Measurements from ENCODE around the gene NRROS. TPM values are rescaled to one million over a fixed set of nuclear protein-coding genes. Genes with fewer than 3 reads are reported as not detected.

Gene NRROS
- total and polyA plus RNA-seq, 5 donors from 2014 or later: 2.5 to 18.3 (median 4.3) TPM

DNA sequence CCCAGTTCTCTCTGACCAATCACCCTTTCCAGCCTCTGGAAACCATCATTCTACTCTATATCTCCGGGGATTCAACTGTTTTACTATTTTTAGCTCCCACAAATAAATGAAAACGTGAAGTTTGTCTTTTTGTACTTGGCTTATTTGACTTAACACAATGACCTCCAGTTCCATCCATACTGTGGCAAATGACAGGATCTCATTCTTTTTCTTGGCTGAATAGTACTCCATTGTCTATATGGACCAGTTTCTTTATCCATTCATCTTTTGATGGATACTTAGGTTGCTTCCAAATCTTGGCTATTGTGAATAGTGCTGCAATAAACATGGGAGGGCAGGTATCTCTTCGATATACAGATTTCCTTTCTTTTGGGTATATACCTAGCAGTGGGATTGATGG is 34.1 kb downstream of the NRROS start:
- Histone ChIP-seq H3K27me3 (ENCODE audit: control insufficient read depth, insufficient read depth, low read length) (no peaks in the 10 kb centered on the region), H3K9me3 (ENCODE audit: control insufficient read depth in 2 of 2, low read length in 2 of 2) (no peaks in the 10 kb centered on the region), H3K4me1 (ENCODE audit: control insufficient read depth, insufficient read depth, low read length, poor library complexity, severe bottlenecking) (peaks cover 5% of the 10 kb centered on the region), H3K36me3 (ENCODE audit: control insufficient read depth, insufficient read depth, low read length) (no peaks in the 10 kb centered on the region), H3K27ac (ENCODE audit: insufficient read depth, low read length, poor library complexity, severe bottlenecking) (no peak overlapping the region), H3K4me3 (ENCODE audit: low read depth, low read length) (no peak overlapping the region)
- H3K4me3 Mint-ChIP-seq: no peak overlapping the region
- ATAC-seq (ENCODE audit: low read depth in 2 of 2) (no peak), DNase-seq (no peak)
- H3K27ac Mint-ChIP-seq: no peak overlapping the region
- H3K36me3 Mint-ChIP-seq: no peaks in the 10 kb centered on the region
- no peaks in the 10 kb centered on the region for H3K9me3 Mint-ChIP-seq
- peaks cover 5 to 31% (median 14%) of the 10 kb centered on the region in 4 donors for H3K4me1 Mint-ChIP-seq
- no peaks in the 10 kb centered on the region for H3K27me3 Mint-ChIP-seq

- ATAC-seq (ENCODE audit: low read depth in 2 of 2) (no peak), DNase-seq (no peak)
- Mint-ChIP-seq H3K9me3 (peaks cover 0 to 2% (median 0%) of the 10 kb centered on the region in 7 donors), H3K27me3 (no peaks in the 10 kb centered on the region), H3K36me3 (no peaks in the 10 kb centered on the region), H3K4me1 (peaks cover 0 to 18% (median 9%) of the 10 kb centered on the region in 4 donors), H3K4me3 (no peak overlapping the region), H3K27ac (peak overlapping the region in 1 of 3 donors; percentile 32)
- no peaks in the 10 kb centered on the region for H3K9me3 ChIP-seq (ENCODE audit: control insufficient read depth in 2 of 2, low read length in 2 of 2)
- no peak overlapping the region for H3K27ac ChIP-seq (ENCODE audit: insufficient read depth, low read length, poor library complexity, severe bottlenecking)
- H3K36me3 ChIP-seq (ENCODE audit: control insufficient read depth, insufficient read depth, low read length): no peaks in the 10 kb centered on the region
- peaks cover 5% of the 10 kb centered on the region for H3K4me1 ChIP-seq (ENCODE audit: control insufficient read depth, insufficient read depth, low read length, poor library complexity, severe bottlenecking)
- H3K27me3 ChIP-seq (ENCODE audit: control insufficient read depth, insufficient read depth, low read length): no peaks in the 10 kb centered on the region
- H3K4me3 ChIP-seq (ENCODE audit: low read depth, low read length): no peak overlapping the region
Observed at GRCh38 chr3:196677353-196677752, 37.9 kb downstream of the NRROS start.

GRCh38 chr3:196677931-196678330 is 38.4 kb downstream of the NRROS start:
- DNase-seq: no peak

GRCh38 chr3:196684548-196685407 is 45.3 kb downstream of the NRROS start:
- no peaks in the 10 kb centered on the region for H3K36me3 ChIP-seq (ENCODE audit: control insufficient read depth, insufficient read depth, low read length)
- H3K27me3 ChIP-seq (ENCODE audit: control insufficient read depth, insufficient read depth, low read length): no peaks in the 10 kb centered on the region
- peak; percentile 46 to 72 (median 70) for DNase-seq
- no peaks in the 10 kb centered on the region for H3K27me3 Mint-ChIP-seq
- peaks cover 0 to 3% (median 0%) of the 10 kb centered on the region in 7 donors for H3K9me3 Mint-ChIP-seq
- H3K4me1 ChIP-seq (ENCODE audit: control insufficient read depth, insufficient read depth, low read length, poor library complexity, severe bottlenecking): peaks cover 9% of the 10 kb centered on the region
- peak; percentile 66 to 70 for ATAC-seq (ENCODE audit: low read depth in 2 of 2)
- peak overlapping the region; percentile 63 to 90 (median 86) for H3K27ac Mint-ChIP-seq
- H3K36me3 Mint-ChIP-seq: no peaks in the 10 kb centered on the region
- H3K4me3 Mint-ChIP-seq: peak overlapping the region in 2 of 4 donors; percentile 60 to 68
- peak overlapping the region; percentile 79 for H3K4me3 ChIP-seq (ENCODE audit: low read depth, low read length)
- no peak overlapping the region for H3K27ac ChIP-seq (ENCODE audit: insufficient read depth, low read length, poor library complexity, severe bottlenecking)
- no peaks in the 10 kb centered on the region for H3K9me3 ChIP-seq (ENCODE audit: control insufficient read depth in 2 of 2, low read length in 2 of 2)
- peaks cover 8 to 25% (median 13%) of the 10 kb centered on the region in 4 donors for H3K4me1 Mint-ChIP-seq

More at GRCh38 chr3:196677931-196678330, 38.4 kb downstream of the NRROS start:
- Histone ChIP-seq H3K27ac (ENCODE audit: insufficient read depth, low read length, poor library complexity, severe bottlenecking) (no peak overlapping the region), H3K36me3 (ENCODE audit: control insufficient read depth, insufficient read depth, low read length) (no peaks in the 10 kb centered on the region), H3K9me3 (ENCODE audit: control insufficient read depth in 2 of 2, low read length in 2 of 2) (no peaks in the 10 kb centered on the region), H3K27me3 (ENCODE audit: control insufficient read depth, insufficient read depth, low read length) (no peaks in the 10 kb centered on the region), H3K4me1 (ENCODE audit: control insufficient read depth, insufficient read depth, low read length, poor library complexity, severe bottlenecking) (peaks cover 5% of the 10 kb centered on the region), H3K4me3 (ENCODE audit: low read depth, low read length) (no peak overlapping the region)
- H3K27ac Mint-ChIP-seq: peak overlapping the region in 1 of 3 donors; percentile 32
- peaks cover 0 to 2% (median 0%) of the 10 kb centered on the region in 7 donors for H3K9me3 Mint-ChIP-seq
- no peak for ATAC-seq (ENCODE audit: low read depth in 2 of 2)
- no peaks in the 10 kb centered on the region for H3K36me3 Mint-ChIP-seq
- no peaks in the 10 kb centered on the region for H3K27me3 Mint-ChIP-seq
- H3K4me3 Mint-ChIP-seq: no peak overlapping the region
- peaks cover 0 to 18% (median 9%) of the 10 kb centered on the region in 4 donors for H3K4me1 Mint-ChIP-seq

- no peak overlapping the region for H3K4me3 Mint-ChIP-seq
- DNase-seq: no peak
- peaks cover 9% of the 10 kb centered on the region for H3K4me1 ChIP-seq (ENCODE audit: control insufficient read depth, insufficient read depth, low read length, poor library complexity, severe bottlenecking)
- H3K4me1 Mint-ChIP-seq: peaks cover 8 to 16% (median 13%) of the 10 kb centered on the region in 4 donors
- no peak for ATAC-seq (ENCODE audit: low read depth in 2 of 2)
- H3K9me3 Mint-ChIP-seq: peaks cover 0 to 3% (median 0%) of the 10 kb centered on the region in 7 donors
- no peak overlapping the region for H3K4me3 ChIP-seq (ENCODE audit: low read depth, low read length)
- H3K9me3 ChIP-seq (ENCODE audit: control insufficient read depth in 2 of 2, low read length in 2 of 2): no peaks in the 10 kb centered on the region
- no peak overlapping the region for H3K27ac ChIP-seq (ENCODE audit: insufficient read depth, low read length, poor library complexity, severe bottlenecking)
- H3K36me3 Mint-ChIP-seq: no peaks in the 10 kb centered on the region
- H3K27ac Mint-ChIP-seq: no peak overlapping the region
- H3K27me3 ChIP-seq (ENCODE audit: control insufficient read depth, insufficient read depth, low read length): no peaks in the 10 kb centered on the region
- H3K27me3 Mint-ChIP-seq: peaks cover 4% of the 10 kb centered on the region
- H3K36me3 ChIP-seq (ENCODE audit: control insufficient read depth, insufficient read depth, low read length): no peaks in the 10 kb centered on the region
Observed at GRCh38 chr3:196686436-196686835, 46.9 kb downstream of the NRROS start.

DNA sequence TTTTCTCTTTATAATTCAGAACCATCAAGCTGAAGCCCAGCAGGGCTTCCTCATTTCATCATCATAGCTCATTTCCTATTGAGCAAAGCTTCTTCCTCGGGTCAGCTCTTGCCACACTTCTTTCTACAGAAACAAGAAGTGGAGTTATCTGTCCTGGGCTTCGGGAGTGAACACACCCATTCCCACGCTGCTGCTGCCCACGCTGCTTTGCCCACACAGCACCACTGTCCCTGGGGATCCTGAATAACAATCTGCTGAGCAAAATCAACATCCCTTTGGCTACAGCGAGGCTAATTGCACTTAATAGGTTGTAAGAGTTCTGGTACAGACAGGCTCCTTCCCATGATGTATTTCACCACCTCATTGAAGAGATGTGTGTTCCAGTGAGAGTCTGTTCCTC is 48.9 kb downstream of the NRROS start:
- Mint-ChIP-seq H3K4me3 (no peak overlapping the region), H3K36me3 (no peaks in the 10 kb centered on the region), H3K9me3 (peaks cover 0 to 3% (median 0%) of the 10 kb centered on the region in 7 donors), H3K27ac (no peak overlapping the region), H3K4me1 (peaks cover 8 to 18% (median 13%) of the 10 kb centered on the region in 4 donors), H3K27me3 (peaks cover 4% of the 10 kb centered on the region)
- H3K27ac ChIP-seq (ENCODE audit: insufficient read depth, low read length, poor library complexity, severe bottlenecking): no peak overlapping the region
- no peak overlapping the region for H3K4me3 ChIP-seq (ENCODE audit: low read depth, low read length)
- H3K4me1 ChIP-seq (ENCODE audit: control insufficient read depth, insufficient read depth, low read length, poor library complexity, severe bottlenecking): peaks cover 9% of the 10 kb centered on the region
- no peak for DNase-seq
- no peaks in the 10 kb centered on the region for H3K9me3 ChIP-seq (ENCODE audit: control insufficient read depth in 2 of 2, low read length in 2 of 2)
- H3K36me3 ChIP-seq (ENCODE audit: control insufficient read depth, insufficient read depth, low read length): no peaks in the 10 kb centered on the region
- no peaks in the 10 kb centered on the region for H3K27me3 ChIP-seq (ENCODE audit: control insufficient read depth, insufficient read depth, low read length)
- no peak for ATAC-seq (ENCODE audit: low read depth in 2 of 2)

- peaks cover 7% of the 10 kb centered on the region for H3K4me1 ChIP-seq (ENCODE audit: control insufficient read depth, insufficient read depth, low read length, poor library complexity, severe bottlenecking)
Observed at GRCh38 chr3:196689941-196690660, 50.6 kb downstream of the NRROS start.

More at GRCh38 chr3:196689941-196690660, 50.6 kb downstream of the NRROS start:
- ATAC-seq (ENCODE audit: low read depth in 2 of 2) (no peak), DNase-seq (no peak)
- Mint-ChIP-seq H3K4me1 (peaks cover 2 to 9% (median 6%) of the 10 kb centered on the region in 4 donors), H3K4me3 (no peak overlapping the region), H3K27ac (no peak overlapping the region), H3K27me3 (peaks cover 4% of the 10 kb centered on the region), H3K36me3 (no peaks in the 10 kb centered on the region), H3K9me3 (peaks cover 0 to 3% (median 0%) of the 10 kb centered on the region in 7 donors)
- H3K36me3 ChIP-seq (ENCODE audit: control insufficient read depth, insufficient read depth, low read length): no peaks in the 10 kb centered on the region
- no peaks in the 10 kb centered on the region for H3K9me3 ChIP-seq (ENCODE audit: control insufficient read depth in 2 of 2, low read length in 2 of 2)
- no peak overlapping the region for H3K4me3 ChIP-seq (ENCODE audit: low read depth, low read length)
- no peaks in the 10 kb centered on the region for H3K27me3 ChIP-seq (ENCODE audit: control insufficient read depth, insufficient read depth, low read length)
- H3K27ac ChIP-seq (ENCODE audit: insufficient read depth, low read length, poor library complexity, severe bottlenecking): no peak overlapping the region

Measured in CD4-positive, CD25-positive, alpha-beta regulatory T cell (primary cell).